Left cardiac atrium (tissue), 4 donors: ENCODE measurements around the gene ZNF462. TPM values are rescaled to one million over a fixed set of nuclear protein-coding genes. Genes with fewer than 3 reads are reported as not detected.
A peak's percentile ranks its signal among the peaks of the same experiment; 100 is the strongest.
"Not testable (repeated sequence)": the region's sequence is repeated elsewhere in the genome, so short reads cannot be mapped to it uniquely, and the experiment has no call there.

Experiments used
- ATAC-seq, 2 donors: fragments of 200-7000 bp; cut with Tn5 transposase; one replicate each; pipeline ENCODE4 v1.9.1; 2020; ENCODE audit warnings: mild to moderate bottlenecking in 2 of 2, moderate library complexity in 2 of 2
- DNase-seq: peaks from one replicate; pipeline ENCODE4 v3.0.0-alpha.2; 2020
- intact Hi-C, 2 donors: fragments of 100-400 bp; cut with DNase I; formaldehyde crosslinking; loops; one replicate each; pipeline versions ENCODE4 v1.14.1 to v1.15.1; 2022 to 2023
- total RNA-seq, 2 donors: library from RNA; stranded (reverse); fragmentation: NEBNext Ultra II Directional; extraction: Animal tissue kit (Norgen Biotek cat#: 25700); gene quantifications; one replicate each; pipeline ENCODE4 v1.2.1, GENCODE V29; 2021
- donor health status: DM: no; HTN: yes; CAD: no.
- donor health status: DM: no; HTN: yes; CAD: no; lungs with severe emphysema.
- donor health status: DM: yes; HTN: yes; CAD: no.
- donor health status: Dilated cardiomyopathy.

ZNF462 gene
- total RNA-seq, 2 donors from 2014 or later, result 18.6 to 29.3 TPM

- intact Hi-C loops, result no loop called here
- ATAC-seq (no peak), DNase-seq (no peak)
Measured at GRCh38 chr9:106970219-106970975, 107.4 kb downstream of the ZNF462 start.

- intact Hi-C loops, result no loop called here
- ATAC-seq (no peak), DNase-seq (no peak)
Measured at GRCh38 chr9:106970976-106971457, 108.1 kb downstream of the ZNF462 start.

- ATAC-seq (no peak), DNase-seq (no peak)
- intact Hi-C loops, result no loop called here
Measured at GRCh38 chr9:106972082-106972481, 109.1 kb downstream of the ZNF462 start.

- ATAC-seq (no peak), DNase-seq (no peak)
- intact Hi-C loops, result no loop called here
Measured at GRCh38 chr9:106974341-106974740, 111.4 kb downstream of the ZNF462 start.

GRCh38 chr9:106976772-106977171 lies 113.8 kb downstream of the ZNF462 start:
- no peak for ATAC-seq
- DNase-seq, result no peak
- intact Hi-C loops, result no loop called here

GRCh38 chr9:106980551-106981101 lies 117.7 kb downstream of the ZNF462 start:
- intact Hi-C loops, result no loop called here
- peak in 1 of 2 donors; percentile 49 for ATAC-seq

GRCh38 chr9:106981396-106982287 lies 118.7 kb downstream of the ZNF462 start:
- intact Hi-C loops, result no loop called here

More at GRCh38 chr9:106980551-106981101, 117.7 kb downstream of the ZNF462 start:
- DNase-seq, result no peak

GRCh38 chr9:106982636-106983035 lies 119.7 kb downstream of the ZNF462 start:
- no peak for DNase-seq
- ATAC-seq, result no peak

More at GRCh38 chr9:106981396-106982287, 118.7 kb downstream of the ZNF462 start:
- no peak for ATAC-seq
- DNase-seq, result no peak

GRCh38 chr9:106983346-106983745 lies 120.4 kb downstream of the ZNF462 start:
- ATAC-seq (no peak), DNase-seq (no peak)
- intact Hi-C loops, result no loop called here

More at GRCh38 chr9:106982636-106983035, 119.7 kb downstream of the ZNF462 start:
- intact Hi-C loops, result no loop called here

- ATAC-seq, intact Hi-C loops, DNase-seq: not testable (repeated sequence)
Measured at GRCh38 chr9:106989904-106990303, 126.9 kb downstream of the ZNF462 start.

- DNase-seq (no peak), ATAC-seq (no peak)
- intact Hi-C loops, result no loop called here
Measured at GRCh38 chr9:106992186-106992585, 129.2 kb downstream of the ZNF462 start.

- no peak for DNase-seq
- intact Hi-C loops, result no loop called here
- ATAC-seq, result no peak
Measured at GRCh38 chr9:106993603-106994002, 130.6 kb downstream of the ZNF462 start.

- ATAC-seq, result no peak
- intact Hi-C loops, result no loop called here
Measured at GRCh38 chr9:106994463-106994862, 131.5 kb downstream of the ZNF462 start.

GRCh38 chr9:107000218-107000617 lies 137.3 kb downstream of the ZNF462 start:
- DNase-seq, result no peak
- ATAC-seq, result no peak
- intact Hi-C loops, result no loop called here

More at GRCh38 chr9:106994463-106994862, 131.5 kb downstream of the ZNF462 start:
- no peak for DNase-seq

- intact Hi-C loops, result no loop called here
- ATAC-seq (no peak), DNase-seq (no peak)
Measured at GRCh38 chr9:107005201-107005600, 142.2 kb downstream of the ZNF462 start.

GRCh38 chr9:107007402-107007801 lies 144.4 kb downstream of the ZNF462 start:
- no peak for DNase-seq
- intact Hi-C loops, result no loop called here

GRCh38 chr9:107008011-107008410 lies 145.0 kb downstream of the ZNF462 start:
- DNase-seq (no peak), ATAC-seq (no peak)
- intact Hi-C loops, result no loop called here

More at GRCh38 chr9:107007402-107007801, 144.4 kb downstream of the ZNF462 start:
- ATAC-seq, result no peak

- DNase-seq (no peak), ATAC-seq (no peak)
- intact Hi-C loops, result no loop called here
Measured at GRCh38 chr9:107008447-107008846, 145.5 kb downstream of the ZNF462 start.

GRCh38 chr9:107016383-107016782 lies 153.4 kb downstream of the ZNF462 start:
- ATAC-seq (no peak), DNase-seq (no peak)
- intact Hi-C loops, result no loop called here
